Measurements from ENCODE around the gene CITED2.

CITED2 gene

GRCh38 chr6:139380168-139380567 lies 5.7 kb upstream of the CITED2 start:
- H3K9me3 ChIP-seq (ENCODE audit: control insufficient read depth, low read depth, low read length), result no peaks in the 10 kb centered on the region
- H3K9ac ChIP-seq (ENCODE audit: low read length), result no peak overlapping the region

DNA sequence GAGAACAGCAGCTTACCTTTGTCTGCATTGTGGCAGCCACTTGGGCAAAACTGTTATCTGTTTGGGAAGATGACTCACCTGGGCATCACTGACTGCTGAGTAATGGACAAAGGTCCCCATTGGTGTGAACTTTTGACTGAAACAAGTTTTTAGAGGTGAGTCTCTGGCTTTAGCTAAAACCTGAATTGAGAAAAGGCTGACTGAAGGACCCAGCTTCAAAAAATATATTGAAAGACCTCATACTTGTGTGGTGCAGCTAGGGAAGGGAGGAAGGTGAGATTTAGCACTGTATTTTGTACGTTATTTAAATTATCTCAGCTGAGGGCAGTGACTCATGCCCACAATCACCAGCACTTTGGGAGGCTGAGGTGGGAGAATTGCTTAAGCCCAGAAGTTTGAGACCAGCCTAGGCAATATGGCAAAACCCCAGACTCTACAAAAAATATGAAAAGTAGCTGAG lies 4.5 kb upstream of the CITED2 start:
- Histone ChIP-seq H3K4me1 (ENCODE audit: control insufficient read depth, low read depth, low read length) (peaks cover 16% of the 10 kb centered on the region), H3K9ac (ENCODE audit: low read length) (no peak overlapping the region), H3K36me3 (ENCODE audit: control insufficient read depth, low read depth, low read length) (no peaks in the 10 kb centered on the region), H3K27ac (ENCODE audit: low read length) (no peak overlapping the region), H3K9me3 (ENCODE audit: control insufficient read depth, low read depth, low read length) (no peaks in the 10 kb centered on the region), H3K27me3 (ENCODE audit: control insufficient read depth, insufficient read depth, low read length) (no peaks in the 10 kb centered on the region), H3K4me3 (ENCODE audit: low read length) (no peak overlapping the region)

More at GRCh38 chr6:139380168-139380567, 5.7 kb upstream of the CITED2 start:
- Histone ChIP-seq H3K36me3 (ENCODE audit: control insufficient read depth, low read depth, low read length) (no peaks in the 10 kb centered on the region), H3K27ac (ENCODE audit: low read length) (no peak overlapping the region), H3K4me3 (ENCODE audit: low read length) (no peak overlapping the region), H3K4me1 (ENCODE audit: control insufficient read depth, low read depth, low read length) (peaks cover 16% of the 10 kb centered on the region), H3K27me3 (ENCODE audit: control insufficient read depth, insufficient read depth, low read length) (no peaks in the 10 kb centered on the region)

DNA sequence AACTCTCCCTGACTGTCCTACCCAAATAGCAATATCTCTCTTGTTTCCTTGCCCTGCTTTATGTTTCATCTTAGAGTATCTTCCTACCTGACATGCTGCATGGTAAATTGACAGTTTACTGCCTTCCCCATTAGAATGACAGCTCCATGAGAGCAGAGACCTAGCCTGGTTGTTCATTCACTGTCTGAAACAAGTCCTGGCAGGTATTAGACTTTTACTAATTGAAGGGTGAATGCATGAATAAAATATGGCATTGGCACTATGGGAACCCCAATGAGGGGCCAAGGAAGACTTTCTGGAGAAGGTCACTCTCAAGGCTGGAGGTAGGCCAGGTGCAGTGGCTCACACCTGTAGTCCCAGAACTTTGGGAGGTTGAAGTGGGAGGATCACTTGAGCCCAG lies 3.8 kb upstream of the CITED2 start:
- H3K27me3 ChIP-seq (ENCODE audit: control insufficient read depth, insufficient read depth, low read length), result no peaks in the 10 kb centered on the region
- no peak overlapping the region for H3K27ac ChIP-seq (ENCODE audit: low read length)
- no peaks in the 10 kb centered on the region for H3K9me3 ChIP-seq (ENCODE audit: control insufficient read depth, low read depth, low read length)
- no peak overlapping the region for H3K4me3 ChIP-seq (ENCODE audit: low read length)
- no peak overlapping the region for H3K9ac ChIP-seq (ENCODE audit: low read length)
- H3K4me1 ChIP-seq (ENCODE audit: control insufficient read depth, low read depth, low read length), result peaks cover 16% of the 10 kb centered on the region
- H3K36me3 ChIP-seq (ENCODE audit: control insufficient read depth, low read depth, low read length), result no peaks in the 10 kb centered on the region

- Histone ChIP-seq H3K36me3 (ENCODE audit: control insufficient read depth, low read depth, low read length) (peaks cover 12% of the 10 kb centered on the region), H3K4me1 (ENCODE audit: control insufficient read depth, low read depth, low read length) (peaks cover 16% of the 10 kb centered on the region), H3K4me3 (ENCODE audit: low read length) (peak overlapping the region; percentile 93), H3K9ac (ENCODE audit: low read length) (no peak overlapping the region), H3K9me3 (ENCODE audit: control insufficient read depth, low read depth, low read length) (no peaks in the 10 kb centered on the region), H3K27ac (ENCODE audit: low read length) (no peak overlapping the region), H3K27me3 (ENCODE audit: control insufficient read depth, insufficient read depth, low read length) (no peaks in the 10 kb centered on the region)
Measured at GRCh38 chr6:139376604-139377218, 2.3 kb upstream of the CITED2 start.

DNA sequence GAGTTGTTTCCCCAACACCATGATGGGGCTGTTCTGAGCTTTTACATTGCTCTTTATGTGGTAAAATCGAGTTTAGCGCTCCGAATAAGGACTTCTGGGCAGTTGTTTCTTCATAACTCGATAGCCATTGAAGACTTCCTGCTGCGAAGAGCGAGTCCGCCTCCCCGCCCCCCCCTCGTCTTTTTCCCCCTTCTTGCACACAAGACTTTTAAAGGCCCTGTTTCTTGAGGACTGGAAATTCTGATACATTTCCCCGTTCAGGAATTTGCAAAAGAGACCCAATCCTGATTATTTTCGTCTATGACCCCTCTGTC lies 1.5 kb upstream of the CITED2 start:
- H3K27me3 ChIP-seq (ENCODE audit: control insufficient read depth, insufficient read depth, low read length), result no peaks in the 10 kb centered on the region
- H3K9ac ChIP-seq (ENCODE audit: low read length), result peak overlapping the region; percentile 90
- peak overlapping the region; percentile 93 for H3K4me3 ChIP-seq (ENCODE audit: low read length)
- H3K27ac ChIP-seq (ENCODE audit: low read length), result peak overlapping the region; percentile 91
- no peaks in the 10 kb centered on the region for H3K9me3 ChIP-seq (ENCODE audit: control insufficient read depth, low read depth, low read length)
- peaks cover 16% of the 10 kb centered on the region for H3K4me1 ChIP-seq (ENCODE audit: control insufficient read depth, low read depth, low read length)
- peaks cover 17% of the 10 kb centered on the region for H3K36me3 ChIP-seq (ENCODE audit: control insufficient read depth, low read depth, low read length)

DNA sequence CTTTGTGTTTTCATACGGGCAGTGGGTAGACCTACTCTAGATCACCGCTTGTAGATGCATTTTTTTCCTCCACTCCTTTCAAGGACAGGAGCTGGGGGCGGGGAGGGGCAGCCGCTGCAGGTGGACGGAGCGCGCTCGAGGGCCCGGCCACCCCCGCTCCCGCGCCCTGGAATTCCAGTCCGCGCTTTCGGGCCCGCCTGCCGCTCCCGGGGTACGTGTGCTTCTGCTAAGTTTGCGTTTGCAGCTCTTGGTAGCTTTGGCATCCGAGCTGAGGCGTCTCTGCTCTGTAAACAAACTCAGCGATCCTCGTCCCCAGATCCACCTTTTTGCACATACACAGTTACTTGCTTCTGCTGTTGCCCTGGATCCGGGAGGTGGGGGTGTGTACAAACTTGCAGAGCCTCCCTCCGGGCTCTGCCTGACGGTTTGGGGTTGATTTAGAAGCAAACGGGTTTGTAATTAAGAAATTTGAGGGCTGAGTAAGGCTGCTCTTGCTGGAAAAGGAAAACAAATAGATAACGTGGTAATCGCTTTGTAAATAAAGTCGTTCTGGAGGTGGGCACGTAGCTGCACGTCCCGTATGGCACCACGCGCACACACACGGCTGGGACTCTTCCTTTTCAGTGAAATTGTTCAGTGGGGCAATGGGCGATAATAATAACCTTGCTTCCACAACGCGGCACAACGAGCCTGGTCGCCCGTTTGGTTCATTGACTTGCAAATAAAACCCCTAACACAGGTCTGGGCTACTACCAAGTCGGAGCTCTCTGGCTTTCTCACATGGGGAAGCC lies 973 bp upstream of the CITED2 start:
- no peaks in the 10 kb centered on the region for H3K9me3 ChIP-seq (ENCODE audit: control insufficient read depth, low read depth, low read length)
- peaks cover 18% of the 10 kb centered on the region for H3K36me3 ChIP-seq (ENCODE audit: control insufficient read depth, low read depth, low read length)
- H3K9ac ChIP-seq (ENCODE audit: low read length), result peak overlapping the region; percentile 90
- H3K4me1 ChIP-seq (ENCODE audit: control insufficient read depth, low read depth, low read length), result peaks cover 19% of the 10 kb centered on the region
- H3K4me3 ChIP-seq (ENCODE audit: low read length), result peak overlapping the region; percentile 93
- H3K27ac ChIP-seq (ENCODE audit: low read length), result peak overlapping the region; percentile 91
- H3K27me3 ChIP-seq (ENCODE audit: control insufficient read depth, insufficient read depth, low read length), result no peaks in the 10 kb centered on the region

- no peaks in the 10 kb centered on the region for H3K27me3 ChIP-seq (ENCODE audit: control insufficient read depth, insufficient read depth, low read length)
- peak overlapping the region; percentile 90 for H3K9ac ChIP-seq (ENCODE audit: low read length)
- H3K27ac ChIP-seq (ENCODE audit: low read length), result peak overlapping the region; percentile 72
- peak overlapping the region; percentile 93 for H3K4me3 ChIP-seq (ENCODE audit: low read length)
- H3K9me3 ChIP-seq (ENCODE audit: control insufficient read depth, low read depth, low read length), result no peaks in the 10 kb centered on the region
- peaks cover 33% of the 10 kb centered on the region for H3K4me1 ChIP-seq (ENCODE audit: control insufficient read depth, low read depth, low read length)
- peaks cover 18% of the 10 kb centered on the region for H3K36me3 ChIP-seq (ENCODE audit: control insufficient read depth, low read depth, low read length)
Measured at GRCh38 chr6:139373928-139374356, 506 bp downstream of the CITED2 start.

- H3K9me3 ChIP-seq (ENCODE audit: control insufficient read depth, low read depth, low read length), result no peaks in the 10 kb centered on the region
- H3K27ac ChIP-seq (ENCODE audit: low read length), result no peak overlapping the region
- peaks cover 39% of the 10 kb centered on the region for H3K4me1 ChIP-seq (ENCODE audit: control insufficient read depth, low read depth, low read length)
- peaks cover 18% of the 10 kb centered on the region for H3K36me3 ChIP-seq (ENCODE audit: control insufficient read depth, low read depth, low read length)
- no peaks in the 10 kb centered on the region for H3K27me3 ChIP-seq (ENCODE audit: control insufficient read depth, insufficient read depth, low read length)
- peak overlapping the region; percentile 90 for H3K9ac ChIP-seq (ENCODE audit: low read length)
- peak overlapping the region; percentile 93 for H3K4me3 ChIP-seq (ENCODE audit: low read length)
Measured at GRCh38 chr6:139373154-139373927, 1.1 kb downstream of the CITED2 start.

DNA sequence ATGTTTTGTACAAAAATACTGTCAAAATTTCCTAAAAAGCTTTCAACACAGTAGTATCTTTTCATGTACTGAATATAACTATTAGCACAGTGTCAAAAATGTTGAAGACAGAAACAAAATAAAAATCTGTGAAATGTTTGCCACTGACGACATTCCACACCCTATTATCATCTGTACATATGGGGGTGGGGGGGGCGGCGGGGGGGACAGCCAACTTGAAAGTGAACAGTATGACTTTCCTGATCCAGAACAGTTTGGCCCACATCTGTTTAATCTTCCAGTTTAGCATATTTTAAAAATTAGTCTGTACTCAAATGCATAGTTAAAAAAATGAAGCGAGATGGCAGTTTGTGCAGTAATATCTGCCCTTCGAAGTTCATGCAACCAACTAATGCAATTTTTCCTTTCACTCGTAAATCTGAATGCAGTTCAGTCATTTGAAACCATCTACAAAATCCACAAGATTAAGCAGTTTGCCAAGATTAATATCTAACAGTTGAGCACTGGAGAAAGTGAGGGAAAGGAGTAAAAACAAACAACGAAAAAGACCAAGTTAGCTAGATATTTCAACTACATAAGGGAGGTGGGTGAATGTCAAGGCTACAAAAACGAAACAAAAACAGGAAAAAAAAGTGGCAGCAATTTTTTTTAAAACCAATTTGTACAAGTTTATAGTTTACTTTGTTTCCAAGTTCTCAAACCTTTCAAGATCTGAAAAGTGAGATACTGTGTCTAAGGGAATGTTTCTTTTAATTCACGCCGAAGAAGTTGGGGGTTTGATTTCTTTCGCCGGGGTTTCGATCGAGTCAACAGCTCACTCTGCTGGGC lies 1.9 kb downstream of the CITED2 start:
- Histone ChIP-seq H3K36me3 (ENCODE audit: control insufficient read depth, low read depth, low read length) (peaks cover 18% of the 10 kb centered on the region), H3K27me3 (ENCODE audit: control insufficient read depth, insufficient read depth, low read length) (no peaks in the 10 kb centered on the region), H3K4me1 (ENCODE audit: control insufficient read depth, low read depth, low read length) (peaks cover 46% of the 10 kb centered on the region), H3K9ac (ENCODE audit: low read length) (peak overlapping the region; percentile 90), H3K4me3 (ENCODE audit: low read length) (peak overlapping the region; percentile 93), H3K9me3 (ENCODE audit: control insufficient read depth, low read depth, low read length) (no peaks in the 10 kb centered on the region), H3K27ac (ENCODE audit: low read length) (no peak overlapping the region)

DNA sequence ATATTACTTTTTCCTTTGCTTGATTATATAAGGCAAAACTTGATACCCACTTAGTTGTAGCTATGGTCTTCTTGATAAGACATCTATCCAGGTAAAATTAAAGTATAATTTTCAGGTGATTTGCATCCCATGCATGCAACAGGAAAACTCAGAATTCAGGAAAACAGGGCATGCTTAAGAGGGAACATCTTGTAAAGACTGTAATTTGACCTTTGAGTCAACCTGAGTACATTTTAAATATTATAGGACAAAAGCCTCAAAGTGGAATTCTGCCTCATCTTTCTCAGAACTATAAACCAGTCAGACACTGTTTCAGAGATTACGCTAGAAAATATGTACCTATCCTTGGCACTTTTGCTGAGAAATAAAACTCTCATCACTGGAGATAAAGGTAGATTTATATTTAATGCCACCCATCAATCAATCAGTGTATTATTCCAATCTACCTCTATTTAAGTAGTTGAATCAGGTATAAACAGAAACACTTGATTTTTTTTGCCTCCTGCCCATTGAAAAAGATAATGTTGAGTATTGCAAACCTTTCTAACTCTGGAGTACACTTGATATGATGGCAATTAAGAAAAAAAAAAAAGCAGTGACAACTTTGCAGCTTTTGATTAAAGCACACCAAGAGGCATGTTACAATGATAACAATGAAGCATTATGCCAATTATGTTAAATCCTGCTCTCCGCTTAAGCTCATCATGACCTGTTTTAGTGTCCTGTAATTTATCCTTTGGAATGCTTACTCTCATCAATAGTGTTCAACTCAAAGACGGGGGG lies 2.8 kb downstream of the CITED2 start:
- H3K9ac ChIP-seq (ENCODE audit: low read length), result peak overlapping the region; percentile 11
- H3K9me3 ChIP-seq (ENCODE audit: control insufficient read depth, low read depth, low read length), result no peaks in the 10 kb centered on the region
- no peak overlapping the region for H3K27ac ChIP-seq (ENCODE audit: low read length)
- H3K4me3 ChIP-seq (ENCODE audit: low read length), result peak overlapping the region; percentile 93
- peaks cover 45% of the 10 kb centered on the region for H3K4me1 ChIP-seq (ENCODE audit: control insufficient read depth, low read depth, low read length)
- H3K36me3 ChIP-seq (ENCODE audit: control insufficient read depth, low read depth, low read length), result peaks cover 18% of the 10 kb centered on the region
- H3K27me3 ChIP-seq (ENCODE audit: control insufficient read depth, insufficient read depth, low read length), result no peaks in the 10 kb centered on the region
